Jurkat, Clone E6-1 (cell line): ENCODE measurements around the gene ATAD2B.
A peak's percentile ranks its signal among the peaks of the same experiment; 100 is the strongest.

Experiments used
- DNase-seq: peaks from one replicate; pipeline ENCODE4 v3.0.0-alpha.2; 2011; ENCODE audit warnings: low read depth, low spot score
- H3K4me3 ChIP-seq: 2 replicates; pipeline ENCODE4 v1.5.1; 2011; ENCODE audit warnings: mild to moderate bottlenecking, low read length, control low read depth, moderate library complexity

The ATAD2B gene

GRCh38 chr2:23916727-23917405, 10.1 kb downstream of the ATAD2B start:
- DNase-seq = peak; percentile 56

GRCh38 chr2:23915327-23915726, 11.6 kb downstream of the ATAD2B start:
- no peak overlapping the region for H3K4me3 ChIP-seq
- DNase-seq = no peak

More at GRCh38 chr2:23916727-23917405, 10.1 kb downstream of the ATAD2B start:
- no peak overlapping the region for H3K4me3 ChIP-seq

- no peak for DNase-seq
- no peak overlapping the region for H3K4me3 ChIP-seq
Measured at GRCh38 chr2:23912054-23912453, 14.9 kb downstream of the ATAD2B start.

- H3K4me3 ChIP-seq = no peak overlapping the region
- DNase-seq = no peak
Measured at GRCh38 chr2:23905155-23905554, 21.8 kb downstream of the ATAD2B start.

GRCh38 chr2:23904692-23905091, 22.2 kb downstream of the ATAD2B start:
- H3K4me3 ChIP-seq = no peak overlapping the region
- DNase-seq = no peak

GRCh38 chr2:23904215-23904614, 22.7 kb downstream of the ATAD2B start:
- H3K4me3 ChIP-seq = no peak overlapping the region
- no peak for DNase-seq

GRCh38 chr2:23903034-23903433, 23.9 kb downstream of the ATAD2B start:
- H3K4me3 ChIP-seq = no peak overlapping the region
- DNase-seq = no peak

- no peak for DNase-seq
- H3K4me3 ChIP-seq = no peak overlapping the region
Measured at GRCh38 chr2:23901966-23902846, 24.7 kb downstream of the ATAD2B start.

GRCh38 chr2:23900541-23901322, 26.2 kb downstream of the ATAD2B start:
- no peak overlapping the region for H3K4me3 ChIP-seq

GRCh38 chr2:23900133-23900532, 26.8 kb downstream of the ATAD2B start:
- DNase-seq = no peak
- H3K4me3 ChIP-seq = no peak overlapping the region

More at GRCh38 chr2:23900541-23901322, 26.2 kb downstream of the ATAD2B start:
- DNase-seq = no peak

- H3K4me3 ChIP-seq = no peak overlapping the region
- DNase-seq = no peak
Measured at GRCh38 chr2:23871206-23871605, 55.7 kb downstream of the ATAD2B start.

GRCh38 chr2:23867449-23867848, 59.5 kb downstream of the ATAD2B start:
- no peak overlapping the region for H3K4me3 ChIP-seq
- no peak for DNase-seq

GRCh38 chr2:23862716-23863426, 64.1 kb downstream of the ATAD2B start:
- DNase-seq = no peak
- no peak overlapping the region for H3K4me3 ChIP-seq

GRCh38 chr2:23861952-23862351, 65.0 kb downstream of the ATAD2B start:
- DNase-seq = no peak
- H3K4me3 ChIP-seq = no peak overlapping the region

- no peak overlapping the region for H3K4me3 ChIP-seq
- DNase-seq = no peak
Measured at GRCh38 chr2:23859983-23860382, 66.9 kb downstream of the ATAD2B start.

GRCh38 chr2:23859234-23859633, 67.7 kb downstream of the ATAD2B start:
- no peak for DNase-seq

GRCh38 chr2:23850564-23851256, 76.2 kb downstream of the ATAD2B start:
- DNase-seq = no peak
- no peak overlapping the region for H3K4me3 ChIP-seq

More at GRCh38 chr2:23859234-23859633, 67.7 kb downstream of the ATAD2B start:
- H3K4me3 ChIP-seq = no peak overlapping the region

- DNase-seq = no peak
- no peak overlapping the region for H3K4me3 ChIP-seq
Measured at GRCh38 chr2:23844905-23845304, 82.0 kb downstream of the ATAD2B start.
